ENCODE results near the gene ENPP4. TPM values are rescaled to one million over a fixed set of nuclear protein-coding genes. Genes with fewer than 3 reads are reported as not detected.
A peak's percentile ranks its signal among the peaks of the same experiment; 100 is the strongest.
"Not testable (repeated sequence)": the region's sequence is repeated elsewhere in the genome, so short reads cannot be mapped to it uniquely, and the experiment has no call there.

The ENPP4 gene
- 10 to 100 TPM; 10.5 to 45.7 (median 24.3) TPM for total RNA-seq

DNA sequence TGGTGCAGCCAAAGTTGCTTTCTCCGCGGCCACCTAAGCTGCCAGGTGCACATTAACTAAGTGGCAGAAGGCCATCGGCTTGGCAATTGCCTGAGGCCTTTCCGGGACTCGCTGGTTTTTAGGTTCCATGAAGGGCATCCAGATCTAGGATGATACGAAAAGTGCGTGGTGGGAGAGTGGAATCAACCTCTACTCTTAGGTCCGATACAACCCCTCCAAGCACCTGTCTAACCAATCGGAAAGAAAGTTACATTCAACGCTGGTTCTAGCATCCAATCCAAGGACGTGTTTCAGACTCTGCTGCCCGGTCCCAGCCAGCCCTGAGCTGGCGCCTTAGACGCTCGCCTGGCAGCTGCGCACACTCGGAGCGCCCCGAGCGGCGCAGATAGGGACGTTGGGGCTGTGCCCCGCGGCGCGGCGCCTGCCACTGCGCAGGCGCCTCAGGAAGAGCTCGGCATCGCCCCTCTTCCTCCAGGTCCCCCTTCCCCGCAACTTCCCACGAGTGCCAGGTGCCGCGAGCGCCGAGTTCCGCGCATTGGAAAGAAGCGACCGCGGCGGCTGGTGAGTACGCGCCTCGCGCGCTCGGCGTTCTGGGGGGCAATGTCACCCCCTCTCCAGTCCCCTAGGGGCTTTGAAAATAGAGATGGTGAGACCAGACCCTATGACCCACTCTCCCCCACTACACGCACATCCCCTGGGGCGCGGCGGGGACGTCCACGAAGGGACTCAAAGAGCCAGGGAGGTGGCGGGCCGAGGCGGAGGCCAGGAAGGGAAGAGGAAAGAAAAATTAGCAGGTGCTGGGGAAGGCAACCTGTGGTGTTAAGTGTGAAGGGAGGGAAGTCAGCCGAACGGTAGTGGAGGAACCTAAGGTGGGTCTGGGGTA lies at the start of gene ENPP4:
ENPP4 (plus strand) TSS at position 361 of the 883 bp plus-strand sequence. CDS start 9,595 bp downstream, outside the sequence.
- Histone ChIP-seq H3K27ac (peak within 1 kb of the TSS; percentile 78 to 93 (median 89)), H3K4me1 (peaks cover 16 to 37% (median 24%) of the 10 kb centered on the region in 4 donors), H3K4me3 (peak within 1 kb of the TSS; percentile 66 to 93 (median 72)), H3K27me3 (no peaks in the 10 kb centered on the region), H3K36me3 (no peaks in the 10 kb centered on the region), H3K9me3 (no peaks in the 10 kb centered on the region)
- DNase-seq (peak; percentile 92 to 96), ATAC-seq (ENCODE audit: low FRiP score in 2 of 2) (peak; percentile 99 to 100)
- WGBS, 2 donors, result 2 to 3% methylated on average over 34 to 50 of the region's 61 CpGs
- TF ChIP-seq POLR2AphosphoS5 (IDR thresholded peaks at IDR 0.05) (peak; percentile 55 to 86), EP300 (IDR thresholded peaks at IDR 0.05) (no peak), POLR2A (IDR thresholded peaks at IDR 0.05) (peak in 3 of 4 donors; percentile 68 to 96 (median 94))
- TF ChIP-seq, protein P1, sequence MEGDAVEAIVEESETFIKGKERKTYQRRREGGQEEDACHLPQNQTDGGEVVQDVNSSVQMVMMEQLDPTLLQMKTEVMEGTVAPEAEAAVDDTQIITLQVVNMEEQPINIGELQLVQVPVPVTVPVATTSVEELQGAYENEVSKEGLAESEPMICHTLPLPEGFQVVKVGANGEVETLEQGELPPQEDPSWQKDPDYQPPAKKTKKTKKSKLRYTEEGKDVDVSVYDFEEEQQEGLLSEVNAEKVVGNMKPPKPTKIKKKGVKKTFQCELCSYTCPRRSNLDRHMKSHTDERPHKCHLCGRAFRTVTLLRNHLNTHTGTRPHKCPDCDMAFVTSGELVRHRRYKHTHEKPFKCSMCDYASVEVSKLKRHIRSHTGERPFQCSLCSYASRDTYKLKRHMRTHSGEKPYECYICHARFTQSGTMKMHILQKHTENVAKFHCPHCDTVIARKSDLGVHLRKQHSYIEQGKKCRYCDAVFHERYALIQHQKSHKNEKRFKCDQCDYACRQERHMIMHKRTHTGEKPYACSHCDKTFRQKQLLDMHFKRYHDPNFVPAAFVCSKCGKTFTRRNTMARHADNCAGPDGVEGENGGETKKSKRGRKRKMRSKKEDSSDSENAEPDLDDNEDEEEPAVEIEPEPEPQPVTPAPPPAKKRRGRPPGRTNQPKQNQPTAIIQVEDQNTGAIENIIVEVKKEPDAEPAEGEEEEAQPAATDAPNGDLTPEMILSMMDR (IDR thresholded peaks at IDR 0.05), result peak in 4 of 6 experiments; percentile 6 to 26 (median 20)

GRCh38 chr6:46080111-46080510 lies 49.7 kb upstream of the ENPP4 start:
- ATAC-seq (ENCODE audit: low FRiP score in 2 of 2), result no peak
- Histone ChIP-seq H3K27me3 (no peaks in the 10 kb centered on the region), H3K4me3 (no peak overlapping the region), H3K27ac (no peak overlapping the region), H3K36me3 (no peaks in the 10 kb centered on the region), H3K4me1 (no peaks in the 10 kb centered on the region), H3K9me3 (no peaks in the 10 kb centered on the region)
- no peak for TF ChIP-seq EP300 (IDR thresholded peaks at IDR 0.05)
- no peak for TF ChIP-seq POLR2A (IDR thresholded peaks at IDR 0.05)
- DNase-seq, result no peak
- 88 to 90% methylated on average over 4 of the region's 4 CpGs for WGBS, 2 donors

- not testable (repeated sequence) for H3K36me3 ChIP-seq; H3K4me3 ChIP-seq; H3K27me3 ChIP-seq; H3K9me3 ChIP-seq; H3K27ac ChIP-seq; ATAC-seq (ENCODE audit: low FRiP score in 2 of 2); H3K4me1 ChIP-seq
- WGBS, 2 donors, result 70 to 87% methylated on average over 5 to 10 of the region's 10 CpGs
- peak; percentile 24 to 28 for DNase-seq
Measured at GRCh38 chr6:46085688-46086087, 44.1 kb upstream of the ENPP4 start.

- ATAC-seq (ENCODE audit: low FRiP score in 2 of 2), result peak in 1 of 2 donors; percentile 81
- peak in 1 of 2 donors; percentile 63 for DNase-seq
- H3K4me3 ChIP-seq, result no peak overlapping the region
- H3K36me3 ChIP-seq, result no peaks in the 10 kb centered on the region
- H3K27ac ChIP-seq, result no peak overlapping the region
- H3K9me3 ChIP-seq, result peaks cover 4 to 9% (median 5%) of the 10 kb centered on the region in 4 donors
- no peak for TF ChIP-seq POLR2AphosphoS5 (IDR thresholded peaks at IDR 0.05)
- TF ChIP-seq, protein P1 (IDR thresholded peaks at IDR 0.05), result peak; percentile 56 to 72 (median 63)
- no peak for TF ChIP-seq EP300 (IDR thresholded peaks at IDR 0.05)
- no peaks in the 10 kb centered on the region for H3K27me3 ChIP-seq
- WGBS, 2 donors, result 38 to 39% methylated on average over 10 of the region's 10 CpGs
- peaks cover 0 to 3% (median 0%) of the 10 kb centered on the region in 4 donors for H3K4me1 ChIP-seq
Measured at GRCh38 chr6:46090115-46091079, 39.4 kb upstream of the ENPP4 start.

GRCh38 chr6:46091080-46091478 lies 38.7 kb upstream of the ENPP4 start:
- H3K27ac ChIP-seq, result no peak overlapping the region
- WGBS, 2 donors, result 96 to 100% methylated on average over 1 of the region's 1 CpG
- peaks cover 0 to 3% (median 0%) of the 10 kb centered on the region in 4 donors for H3K4me1 ChIP-seq
- DNase-seq, result no peak
- peaks cover 5 to 9% (median 6%) of the 10 kb centered on the region in 4 donors for H3K9me3 ChIP-seq
- H3K27me3 ChIP-seq, result no peaks in the 10 kb centered on the region
- TF ChIP-seq, protein P1 (IDR thresholded peaks at IDR 0.05), result no peak
- TF ChIP-seq POLR2AphosphoS5 (IDR thresholded peaks at IDR 0.05), result no peak
- TF ChIP-seq EP300 (IDR thresholded peaks at IDR 0.05), result no peak
- TF ChIP-seq POLR2A (IDR thresholded peaks at IDR 0.05), result no peak
- no peak for ATAC-seq (ENCODE audit: low FRiP score in 2 of 2)
- no peaks in the 10 kb centered on the region for H3K36me3 ChIP-seq
- H3K4me3 ChIP-seq, result no peak overlapping the region
